GM12872 (cell line): ENCODE measurements around the gene LMAN2L.

ENCODE experiments used
- CTCF ChIP-seq: IDR thresholded peaks from 3 replicates; pipeline ENCODE4 v1.5.1; 2011; ENCODE audit warnings: low read depth, mild to moderate bottlenecking, low read length, moderate library complexity; ENCODE audit not compliant: insufficient read depth

LMAN2L gene

GRCh38 chr2:96665083-96665569 lies 74.7 kb downstream of the LMAN2L start:
- no peak for TF ChIP-seq CTCF

- no peak for TF ChIP-seq CTCF
Measured at GRCh38 chr2:96664366-96664925, 75.4 kb downstream of the LMAN2L start.

GRCh38 chr2:96663829-96664228 lies 76.0 kb downstream of the LMAN2L start:
- TF ChIP-seq CTCF: no peak

- TF ChIP-seq CTCF: no peak
Measured at GRCh38 chr2:96663177-96663576, 76.7 kb downstream of the LMAN2L start.

- no peak for TF ChIP-seq CTCF
Measured at GRCh38 chr2:96662360-96662759, 77.5 kb downstream of the LMAN2L start.

- TF ChIP-seq CTCF: no peak
Measured at GRCh38 chr2:96661324-96661723, 78.5 kb downstream of the LMAN2L start.

GRCh38 chr2:96656540-96656939 lies 83.3 kb downstream of the LMAN2L start:
- TF ChIP-seq CTCF: no peak
